HEK293 (cell line): ENCODE measurements around the gene PHRF1.

Experiments
- CTCF ChIA-PET: fragments of 350-600 bp; formaldehyde crosslinking; extraction: SDS; loops from one replicate; lab custom pipeline; 2021; ENCODE audit warnings: antibody characterized with exemption; lab: Yijun Ruan, JAX
- POLR2A ChIA-PET: fragments of 300-600 bp; formaldehyde crosslinking; extraction: SDS; loops from one replicate; lab custom pipeline; 2020; ENCODE audit warnings: antibody characterized with exemption, inconsistent platforms; lab: Yijun Ruan, JAX
- H3K27ac ChIP-seq: fragments of 200-500 bp; sonication (Bioruptor generic); 2 replicates; pipeline ENCODE4 v1.5.1; 2014; ENCODE audit warnings: low read depth, low read length, control low read depth, inconsistent platforms; ENCODE audit errors: extremely low read depth
- H3K36me3 ChIP-seq, 2 experiments: fragments of 200-500 bp in 1 of 2; sonication (Bioruptor generic) in 1 of 2; 1 replicate in 1 of 2; 2 replicates in 1 of 2; pipeline ENCODE4 v1.5.1; 2014 to 2017; ENCODE audit warnings: inconsistent platforms in 2 of 2, low read length in 2 of 2; ENCODE audit not compliant: control insufficient read depth in 2 of 2, insufficient read depth in 1 of 2
- H3K4me1 ChIP-seq: fragments of 200-500 bp; sonication (Bioruptor generic); 2 replicates; pipeline ENCODE4 v1.5.1; 2014; ENCODE audit warnings: mild to moderate bottlenecking, low read length, inconsistent platforms; ENCODE audit not compliant: control insufficient read depth, insufficient read depth
- H3K4me3 ChIP-seq: 2 replicates; pipeline ENCODE4 v1.5.1; 2011; ENCODE audit warnings: low read depth, mild to moderate bottlenecking, control low read depth, low read length, moderate library complexity
- H3K9me3 ChIP-seq: fragments of 200-500 bp; sonication (Bioruptor generic); 2 replicates; pipeline ENCODE4 v1.5.1; 2014; ENCODE audit warnings: low read depth, low read length, inconsistent platforms; ENCODE audit not compliant: control insufficient read depth, insufficient read depth
- BCL11A ChIP-seq: fragments of 450-650 bp; formaldehyde crosslinking; IDR thresholded peaks from 2 replicates; pipeline ENCODE4 v1.5.1; 2016; ENCODE audit warnings: low read depth, missing biosample characterization, missing genetic modification characterization
- FEZF1 ChIP-seq: fragments of 450-650 bp; formaldehyde crosslinking; IDR thresholded peaks from 2 replicates; pipeline ENCODE4 v1.5.1; 2016; ENCODE audit warnings: missing biosample characterization, missing genetic modification characterization
- GLIS1 ChIP-seq: fragments of 450-650 bp; formaldehyde crosslinking; IDR thresholded peaks from 2 replicates; pipeline ENCODE4 v1.5.1; 2016; ENCODE audit warnings: missing biosample characterization, missing genetic modification characterization
- KLF10 ChIP-seq: fragments of 450-650 bp; IDR thresholded peaks from 2 replicates; pipeline ENCODE4 v1.5.1; 2018; ENCODE audit warnings: missing biosample characterization, mild to moderate bottlenecking, missing genetic modification characterization
- KLF7 ChIP-seq: fragments of 450-650 bp; formaldehyde crosslinking; IDR thresholded peaks from 2 replicates; pipeline ENCODE4 v1.5.1; 2016; ENCODE audit warnings: missing biosample characterization, missing genetic modification characterization, borderline replicate concordance
- KLF9 ChIP-seq: fragments of 450-650 bp; formaldehyde crosslinking; IDR thresholded peaks from 2 replicates; pipeline ENCODE4 v1.5.1; 2016; ENCODE audit warnings: missing biosample characterization, missing genetic modification characterization, low read depth
- SP7 ChIP-seq: fragments of 450-650 bp; formaldehyde crosslinking; IDR thresholded peaks from 2 replicates; pipeline ENCODE4 v1.5.1; 2016; ENCODE audit warnings: missing biosample characterization, missing genetic modification characterization
- ZBTB11 ChIP-seq: fragments of 450-650 bp; formaldehyde crosslinking; conservative IDR thresholded peaks from 2 replicates; pipeline ENCODE4 v1.5.1; 2016; ENCODE audit warnings: low read depth, missing biosample characterization, missing genetic modification characterization
- ZFP41 ChIP-seq: fragments of 450-650 bp; formaldehyde crosslinking; IDR thresholded peaks from 2 replicates; pipeline ENCODE4 v1.5.1; 2016; ENCODE audit warnings: missing biosample characterization, missing genetic modification characterization, borderline replicate concordance
- ZIC2 ChIP-seq: fragments of 450-650 bp; formaldehyde crosslinking; IDR thresholded peaks from 2 replicates; pipeline ENCODE4 v1.5.1; 2016; ENCODE audit warnings: missing biosample characterization, missing genetic modification characterization
- ZNF19 ChIP-seq: fragments of 450-650 bp; formaldehyde crosslinking; IDR thresholded peaks from 2 replicates; pipeline ENCODE4; 2016; ENCODE audit warnings: missing biosample characterization, missing genetic modification characterization, low read depth
- ZNF302 ChIP-seq: fragments of 450-650 bp; formaldehyde crosslinking; IDR thresholded peaks from 2 replicates; pipeline ENCODE4 v1.5.1; 2016; ENCODE audit warnings: missing biosample characterization, missing genetic modification characterization, low read depth
- ZNF449 ChIP-seq: fragments of 450-650 bp; formaldehyde crosslinking; IDR thresholded peaks from 2 replicates; pipeline ENCODE4 v1.5.1; 2017; ENCODE audit warnings: missing biosample characterization, mild to moderate bottlenecking, missing genetic modification characterization, moderate library complexity
- ZNF654 ChIP-seq: fragments of 450-650 bp; formaldehyde crosslinking; IDR thresholded peaks from 2 replicates; pipeline ENCODE4 v1.5.1; 2016; ENCODE audit warnings: low read depth, missing biosample characterization, missing genetic modification characterization
- ZNF692 ChIP-seq: fragments of 450-650 bp; formaldehyde crosslinking; IDR thresholded peaks from 2 replicates; pipeline ENCODE4 v1.5.1; 2016; ENCODE audit warnings: missing biosample characterization, missing genetic modification characterization
- ZNF776 ChIP-seq: fragments of 450-650 bp; formaldehyde crosslinking; IDR thresholded peaks from 2 replicates; pipeline ENCODE4 v1.5.0; 2017; ENCODE audit warnings: missing biosample characterization, missing genetic modification characterization, borderline replicate concordance
- ZSCAN18 ChIP-seq: fragments of 450-650 bp; formaldehyde crosslinking; IDR thresholded peaks from 2 replicates; pipeline ENCODE4 v1.5.1; 2016; ENCODE audit warnings: missing biosample characterization, missing genetic modification characterization
- TF ChIP-seq, protein P1 (sequence below): fragments of 450-650 bp; formaldehyde crosslinking; IDR thresholded peaks from 2 replicates; pipeline ENCODE4 v1.5.1; 2017; ENCODE audit warnings: missing biosample characterization, missing genetic modification characterization
- TF ChIP-seq, protein P2 (sequence below): fragments of 450-650 bp; formaldehyde crosslinking; IDR thresholded peaks from 2 replicates; pipeline ENCODE4 v1.5.1; 2016; ENCODE audit warnings: missing biosample characterization, missing genetic modification characterization

PHRF1 gene

GRCh38 chr11:553083-553987 lies 22.9 kb upstream of the PHRF1 start (continued):
- TF ChIP-seq ZNF692 = 0 out of 2 replicates have a peak, but pooled peaks have one; percentile 50
- TF ChIP-seq BCL11A = no peak
- TF ChIP-seq ZSCAN18 (tag by site-specific recombination) = no peak
- no peak for TF ChIP-seq ZNF449 (tag by site-specific recombination)
- no peak for TF ChIP-seq KLF7
- no peak for TF ChIP-seq ZNF776 (tag by site-specific recombination)
- no peak for TF ChIP-seq KLF10 (tag by site-specific recombination)
- TF ChIP-seq, protein P1, sequence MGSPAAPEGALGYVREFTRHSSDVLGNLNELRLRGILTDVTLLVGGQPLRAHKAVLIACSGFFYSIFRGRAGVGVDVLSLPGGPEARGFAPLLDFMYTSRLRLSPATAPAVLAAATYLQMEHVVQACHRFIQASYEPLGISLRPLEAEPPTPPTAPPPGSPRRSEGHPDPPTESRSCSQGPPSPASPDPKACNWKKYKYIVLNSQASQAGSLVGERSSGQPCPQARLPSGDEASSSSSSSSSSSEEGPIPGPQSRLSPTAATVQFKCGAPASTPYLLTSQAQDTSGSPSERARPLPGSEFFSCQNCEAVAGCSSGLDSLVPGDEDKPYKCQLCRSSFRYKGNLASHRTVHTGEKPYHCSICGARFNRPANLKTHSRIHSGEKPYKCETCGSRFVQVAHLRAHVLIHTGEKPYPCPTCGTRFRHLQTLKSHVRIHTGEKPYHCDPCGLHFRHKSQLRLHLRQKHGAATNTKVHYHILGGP (tag by site-specific recombination) = no peak
- no peak for TF ChIP-seq ZNF19 (tag by site-specific recombination)
- no peak for TF ChIP-seq KLF9 (tag by site-specific recombination)

DNA sequence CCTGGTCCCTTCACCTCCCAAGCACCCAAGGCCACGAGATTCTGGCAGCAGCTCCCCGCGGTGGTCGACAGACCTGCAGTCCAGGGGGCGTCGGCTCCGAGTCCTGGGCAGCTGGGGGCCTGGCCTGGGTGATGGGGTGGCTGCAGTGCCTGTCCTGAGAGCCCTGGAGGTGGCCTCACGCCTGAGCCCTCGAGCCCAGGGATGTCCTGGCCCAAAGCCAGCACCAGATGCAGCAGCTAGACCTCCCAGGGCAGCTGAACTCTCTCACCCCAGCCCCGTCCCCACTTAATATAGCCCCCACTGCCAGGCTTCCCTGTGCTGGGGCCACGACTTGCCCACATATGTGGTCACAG lies 22.3 kb upstream of the PHRF1 start:
- CTCF ChIA-PET = interaction anchor here (0.5 to 2.8 kb wide), 12 partner anchors 9 to 312 kb away, joined by 3 to 17 read pairs (median 4); no protein-coding TSS in a partner anchor
- TF ChIP-seq ZIC2 (tag by site-specific recombination) (0 out of 2 replicates have a peak, but pooled peaks have one; percentile 18), GLIS1 (tag by site-specific recombination) (peak; percentile 81), ZNF302 (tag by site-specific recombination) (no peak), KLF7 (no peak)
- POLR2A ChIA-PET = interaction anchor here (0.6 to 1.3 kb wide), 5 partner anchors 10 to 59 kb away, joined by 3 to 10 read pairs (median 3); partner anchors contain the start of gene HRAS
- H3K4me1 ChIP-seq = no peaks in the 10 kb centered on the region
- H3K36me3 ChIP-seq = no peaks in the 10 kb centered on the region
- no peaks in the 10 kb centered on the region for H3K9me3 ChIP-seq
- no peak overlapping the region for H3K27ac ChIP-seq
- H3K4me3 ChIP-seq = no peak overlapping the region

GRCh38 chr11:554428-555226 lies 21.6 kb upstream of the PHRF1 start:
- no peaks in the 10 kb centered on the region for H3K9me3 ChIP-seq
- H3K4me1 ChIP-seq = no peaks in the 10 kb centered on the region
- no peak overlapping the region for H3K27ac ChIP-seq
- CTCF ChIA-PET = interaction anchor here (0.5 to 2.8 kb wide), 18 partner anchors 10 to 357 kb away, joined by 3 to 17 read pairs (median 3); no protein-coding TSS in a partner anchor
- POLR2A ChIA-PET = interaction anchor here (0.6 to 1.4 kb wide), 11 partner anchors 9 to 172 kb away, joined by 3 to 10 read pairs (median 3); partner anchors contain the start of genes HRAS, IRF7 and PHRF1
- peak overlapping the region; percentile 44; the same call in 1 of the 2 replicates for H3K4me3 ChIP-seq
- no peaks in the 10 kb centered on the region for H3K36me3 ChIP-seq
- no peak for TF ChIP-seq ZFP41 (tag by site-specific recombination)
- peak; percentile 27 for TF ChIP-seq ZNF654 (tag by site-specific recombination)
- TF ChIP-seq ZBTB11 (tag by site-specific recombination) = no peak
- no peak for TF ChIP-seq FEZF1
- TF ChIP-seq, protein P2, sequence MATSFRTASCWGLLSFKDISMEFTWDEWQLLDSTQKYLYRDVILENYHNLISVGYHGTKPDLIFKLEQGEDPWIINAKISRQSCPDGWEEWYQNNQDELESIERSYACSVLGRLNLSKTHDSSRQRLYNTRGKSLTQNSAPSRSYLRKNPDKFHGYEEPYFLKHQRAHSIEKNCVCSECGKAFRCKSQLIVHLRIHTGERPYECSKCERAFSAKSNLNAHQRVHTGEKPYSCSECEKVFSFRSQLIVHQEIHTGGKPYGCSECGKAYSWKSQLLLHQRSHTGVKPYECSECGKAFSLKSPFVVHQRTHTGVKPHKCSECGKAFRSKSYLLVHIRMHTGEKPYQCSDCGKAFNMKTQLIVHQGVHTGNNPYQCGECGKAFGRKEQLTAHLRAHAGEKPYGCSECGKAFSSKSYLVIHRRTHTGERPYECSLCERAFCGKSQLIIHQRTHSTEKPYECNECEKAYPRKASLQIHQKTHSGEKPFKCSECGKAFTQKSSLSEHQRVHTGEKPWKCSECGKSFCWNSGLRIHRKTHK (tag by site-specific recombination) = no peak
- TF ChIP-seq SP7 (tag by site-specific recombination) = no peak
